ENCODE measurements around the gene GJB2. TPM values are rescaled to one million over a fixed set of nuclear protein-coding genes. Genes with fewer than 3 reads are reported as not detected.

GJB2 gene
- total RNA-seq, 1 experiment from 2014 or later = not detected

- in situ Hi-C loops (cut with HindIII; ENCODE audit: low sequenced_read_pairs) = no loop called here
- no peak for DNase-seq (ENCODE audit: low spot score)
These were observed 1.3 kb upstream of the GJB2 start for GRCh38 chr13:20193907-20194631.

- in situ Hi-C loops (cut with HindIII; ENCODE audit: low sequenced_read_pairs) = no loop called here
- no peak for DNase-seq (ENCODE audit: low spot score)
These were observed 596 bp upstream of the GJB2 start for GRCh38 chr13:20193162-20193906.

GRCh38 chr13:20192158-20192835, 441 bp downstream of the GJB2 start:
- in situ Hi-C loops (cut with HindIII; ENCODE audit: low sequenced_read_pairs) = no loop called here
- no peak for DNase-seq (ENCODE audit: low spot score)

- no peak for DNase-seq (ENCODE audit: low spot score)
- in situ Hi-C loops (cut with HindIII; ENCODE audit: low sequenced_read_pairs) = no loop called here
These were observed 1.2 kb downstream of the GJB2 start for GRCh38 chr13:20191311-20192157.

GRCh38 chr13:20190481-20191310, 2.0 kb downstream of the GJB2 start:
- in situ Hi-C loops (cut with HindIII; ENCODE audit: low sequenced_read_pairs) = no loop called here
- DNase-seq (ENCODE audit: low spot score) = no peak

- DNase-seq (ENCODE audit: low spot score) = no peak
- in situ Hi-C loops (cut with HindIII; ENCODE audit: low sequenced_read_pairs) = no loop called here
These were observed 2.7 kb downstream of the GJB2 start for GRCh38 chr13:20190076-20190475.

GRCh38 chr13:20188667-20189553, 3.8 kb downstream of the GJB2 start:
- no peak for DNase-seq (ENCODE audit: low spot score)
- in situ Hi-C loops (cut with HindIII; ENCODE audit: low sequenced_read_pairs) = no loop called here

DNA sequence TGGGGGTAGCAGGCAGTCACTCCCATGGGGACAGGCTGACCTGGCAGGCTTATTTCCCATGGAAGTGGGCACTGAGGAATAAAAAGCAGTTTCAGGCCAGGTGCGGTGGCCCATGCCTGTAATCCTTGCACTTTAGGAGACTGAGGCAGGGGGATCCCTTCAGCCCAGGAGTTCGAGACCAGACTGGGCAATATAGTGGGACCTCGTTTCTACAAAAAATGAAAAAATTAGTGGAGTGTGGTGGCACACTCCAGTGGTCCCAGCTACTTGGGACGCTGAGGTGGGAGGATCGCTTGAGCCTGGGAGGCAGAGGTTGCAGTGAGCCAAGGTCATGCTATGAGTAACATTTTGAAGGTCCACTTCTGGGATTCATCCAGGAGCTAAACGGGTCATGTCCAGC, 6.0 kb downstream of the GJB2 start:
- DNase-seq (ENCODE audit: low spot score) = no peak
- in situ Hi-C loops (cut with HindIII; ENCODE audit: low sequenced_read_pairs) = no loop called here

DNA sequence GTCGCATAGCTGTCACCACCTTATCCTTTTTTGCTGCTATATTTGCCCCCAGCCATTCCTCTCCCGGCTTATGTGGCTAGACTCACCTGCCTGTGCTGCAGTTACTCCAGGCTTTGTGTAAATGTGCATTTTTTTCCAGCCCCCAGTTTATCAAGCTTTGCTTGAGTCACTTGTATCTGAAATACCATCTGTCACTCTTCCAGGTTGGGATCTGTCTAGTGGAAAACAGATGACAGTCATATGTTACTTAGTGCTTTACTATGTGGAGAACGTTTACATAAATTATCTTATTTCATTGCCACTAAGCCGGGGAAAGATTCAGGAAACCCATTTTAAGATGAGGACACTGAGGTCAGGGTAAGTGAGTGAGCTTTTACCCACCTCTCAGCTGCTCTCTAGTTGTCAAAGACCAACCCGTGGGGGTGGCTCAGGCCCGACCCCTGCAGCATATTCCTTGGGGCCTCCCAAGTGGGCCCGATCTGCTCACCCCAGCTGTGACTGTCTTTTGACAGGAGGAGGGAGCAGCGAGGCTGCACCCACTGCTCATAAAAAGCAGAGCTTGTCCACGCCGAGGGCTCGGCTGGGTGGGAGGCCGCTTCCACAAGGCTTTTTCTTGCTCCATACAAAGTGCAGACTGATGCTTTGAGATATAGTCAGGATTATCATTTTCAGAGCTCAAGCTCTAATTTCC, 7.2 kb downstream of the GJB2 start:
- in situ Hi-C loops (cut with HindIII; ENCODE audit: low sequenced_read_pairs) = no loop called here
- DNase-seq (ENCODE audit: low spot score) = no peak

DNA sequence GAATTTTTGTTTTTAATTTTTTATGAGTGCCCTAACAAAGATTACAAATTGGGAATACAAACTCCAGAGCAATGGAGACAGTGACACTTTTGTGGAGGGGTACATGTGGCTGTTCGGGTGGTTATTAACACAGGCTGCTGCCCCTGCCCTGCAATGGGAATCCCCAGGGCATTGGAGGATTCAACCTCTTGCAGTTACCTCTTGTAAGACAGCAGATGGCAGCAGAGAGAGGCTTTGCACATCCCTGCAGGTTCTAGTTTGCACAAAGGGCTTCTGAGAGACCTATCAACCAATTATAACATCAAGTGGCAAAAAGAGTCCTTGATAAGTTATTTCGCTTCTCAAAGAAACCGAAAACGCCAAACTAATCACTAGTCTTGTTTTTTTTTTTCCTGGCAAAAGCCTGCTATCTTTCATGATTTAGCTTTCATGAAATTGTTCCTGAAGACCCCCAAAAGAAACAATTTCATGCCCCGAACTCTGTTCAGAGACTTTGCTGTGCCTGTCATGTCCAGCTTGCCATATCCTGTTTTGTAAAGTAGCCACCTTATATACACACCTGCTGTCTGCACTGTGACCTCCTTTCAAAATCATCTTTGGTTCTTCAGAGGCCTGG, 10.4 kb downstream of the GJB2 start:
- peak; percentile 60 for DNase-seq (ENCODE audit: low spot score)
- in situ Hi-C loops (cut with HindIII; ENCODE audit: low sequenced_read_pairs) = no loop called here

GRCh38 chr13:20181188-20181587, 11.6 kb downstream of the GJB2 start:
- no peak for DNase-seq (ENCODE audit: low spot score)
- in situ Hi-C loops (cut with HindIII; ENCODE audit: low sequenced_read_pairs) = no loop called here

- in situ Hi-C loops (cut with HindIII; ENCODE audit: low sequenced_read_pairs) = no loop called here
These were observed 14.6 kb downstream of the GJB2 start for GRCh38 chr13:20178156-20178555.

GRCh38 chr13:20177049-20177831, 15.5 kb downstream of the GJB2 start:
- DNase-seq (ENCODE audit: low spot score) = no peak
- in situ Hi-C loops (cut with HindIII; ENCODE audit: low sequenced_read_pairs) = no loop called here

More at GRCh38 chr13:20178156-20178555, 14.6 kb downstream of the GJB2 start:
- DNase-seq (ENCODE audit: low spot score) = no peak

GRCh38 chr13:20175907-20176652, 16.7 kb downstream of the GJB2 start:
- in situ Hi-C loops (cut with HindIII; ENCODE audit: low sequenced_read_pairs) = no loop called here

GRCh38 chr13:20175406-20175794, 17.3 kb downstream of the GJB2 start:
- in situ Hi-C loops (cut with HindIII; ENCODE audit: low sequenced_read_pairs) = no loop called here
- no peak for DNase-seq (ENCODE audit: low spot score)

More at GRCh38 chr13:20175907-20176652, 16.7 kb downstream of the GJB2 start:
- no peak for DNase-seq (ENCODE audit: low spot score)
